ENCODE data around the gene XPC.

The XPC gene

DNA sequence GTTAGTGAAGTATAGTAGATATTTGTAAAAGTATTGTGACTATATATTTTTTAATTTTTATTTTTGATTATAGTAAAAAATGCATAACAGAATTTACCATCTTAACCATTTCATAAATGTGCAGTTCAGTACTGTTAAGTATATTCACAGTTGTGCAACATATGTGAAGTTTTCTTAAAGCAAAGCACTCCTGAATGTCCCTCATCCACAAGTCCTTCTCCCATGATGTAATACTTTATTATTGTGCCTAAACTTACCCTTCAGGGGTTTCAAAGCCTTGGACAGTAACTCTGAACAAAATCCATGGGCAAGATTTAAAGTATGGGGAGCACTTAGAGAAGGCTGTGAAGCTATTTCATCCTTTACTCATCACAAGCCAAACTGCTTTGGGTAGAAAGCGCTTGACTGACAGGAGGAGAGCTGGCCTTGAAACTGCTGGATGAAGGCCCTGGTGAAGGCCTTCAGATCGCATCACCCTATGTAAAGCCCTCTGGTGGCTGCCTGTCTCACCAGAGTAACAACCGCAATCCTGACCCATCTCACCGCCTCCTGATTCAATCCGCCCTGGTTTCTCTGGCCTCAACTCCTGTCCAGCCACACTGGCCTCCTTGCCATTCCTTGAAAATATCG, 28.3 kb upstream of the XPC start:
- no peak for DNase-seq (ENCODE audit: low spot score)

DNA sequence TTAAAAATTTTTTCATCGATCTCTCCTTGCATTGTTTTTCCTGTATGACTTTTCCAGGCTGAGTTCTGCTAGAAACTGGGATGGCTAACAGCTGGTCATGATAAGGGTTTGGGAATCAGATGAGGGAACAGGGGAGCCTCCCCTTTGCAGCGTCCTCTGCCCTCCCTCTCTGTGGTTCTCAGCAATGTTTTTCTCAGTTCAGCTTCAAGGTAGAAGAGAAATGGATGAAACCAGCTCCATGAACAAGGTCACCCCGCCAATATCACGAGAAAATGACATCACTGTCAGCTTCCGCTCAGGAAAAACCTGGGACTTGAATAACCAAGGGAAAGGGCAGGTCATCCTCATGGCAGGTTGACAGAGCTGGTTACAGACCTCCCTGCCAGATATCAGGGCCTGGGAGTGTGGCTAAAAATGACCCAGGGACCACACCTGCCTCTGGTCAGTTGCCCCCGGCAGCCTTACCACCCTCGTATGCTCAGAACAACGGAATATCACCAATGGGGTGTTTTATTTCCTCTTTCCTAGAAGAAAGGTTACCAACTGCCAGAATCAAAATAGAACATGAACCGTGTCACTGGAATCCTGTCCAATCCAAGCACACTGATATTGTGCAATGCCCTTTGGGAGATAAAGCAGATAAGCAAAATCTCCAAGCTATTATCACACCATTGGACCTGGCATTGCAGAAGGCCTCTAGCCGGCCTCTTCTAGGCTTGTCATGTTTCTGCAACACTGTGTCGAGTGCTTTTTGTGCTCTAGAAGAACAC, 26.3 kb upstream of the XPC start:
- DNase-seq (ENCODE audit: low spot score), result no peak

DNA sequence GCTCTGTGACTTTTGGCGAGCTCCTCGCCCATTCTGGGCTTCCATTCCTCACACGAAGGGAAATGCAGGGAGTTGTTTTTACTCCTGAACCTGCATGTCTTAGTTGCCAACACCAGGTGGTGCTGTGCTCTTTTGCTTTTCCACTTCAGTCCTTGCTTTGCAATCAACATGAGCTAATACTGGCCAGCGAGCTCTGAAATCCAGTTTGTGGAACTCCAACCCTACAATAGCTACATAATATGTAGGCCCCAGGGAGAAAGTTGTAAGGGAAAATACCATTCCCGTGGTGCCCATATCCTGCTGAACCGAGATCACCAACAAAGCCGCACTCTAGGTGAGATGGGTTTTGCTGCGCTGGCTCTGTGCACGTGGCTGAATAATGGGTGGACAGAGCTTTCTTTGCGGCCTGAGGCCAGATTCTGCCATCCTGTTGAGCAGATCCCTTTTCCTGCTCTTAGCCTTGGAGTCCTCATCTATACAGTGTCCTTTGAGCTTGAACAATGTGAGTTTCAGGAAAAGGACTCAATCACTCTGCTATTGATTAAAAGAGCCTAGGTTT, 25.2 kb upstream of the XPC start:
- peak; percentile 69 for DNase-seq (ENCODE audit: low spot score)

DNA sequence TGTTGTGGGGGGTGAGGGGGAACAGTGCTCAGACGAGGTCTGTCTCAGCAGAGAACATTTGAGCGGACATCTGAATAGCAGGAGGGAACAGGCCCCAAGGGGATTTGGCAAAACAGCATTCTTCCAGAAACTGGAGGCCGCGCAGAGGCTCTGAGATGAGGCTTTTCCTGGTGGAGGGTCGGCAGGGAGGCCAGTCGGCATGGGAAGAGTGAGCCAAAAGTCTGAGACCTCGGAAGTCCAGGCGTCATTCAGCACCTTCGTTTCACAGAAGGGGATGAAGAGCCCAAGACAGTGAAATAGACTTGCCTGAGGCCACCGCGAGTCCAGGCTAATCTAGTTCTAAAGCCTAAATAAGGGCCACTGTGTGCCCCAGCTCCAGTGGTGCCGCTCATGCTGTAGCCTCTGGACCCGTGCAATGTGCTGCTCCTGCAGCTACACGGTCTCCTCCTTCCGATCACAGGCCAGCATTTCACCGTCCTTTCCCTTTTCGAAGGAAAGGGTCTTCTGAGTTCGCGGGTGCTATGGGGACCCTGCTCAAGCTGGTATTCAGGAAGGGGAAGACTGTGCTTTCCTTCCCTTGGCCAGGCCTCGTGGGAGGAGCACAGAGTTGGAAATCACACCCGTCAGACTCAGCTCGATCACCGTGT, 24.6 kb upstream of the XPC start:
- DNase-seq (ENCODE audit: low spot score), result no peak

DNA sequence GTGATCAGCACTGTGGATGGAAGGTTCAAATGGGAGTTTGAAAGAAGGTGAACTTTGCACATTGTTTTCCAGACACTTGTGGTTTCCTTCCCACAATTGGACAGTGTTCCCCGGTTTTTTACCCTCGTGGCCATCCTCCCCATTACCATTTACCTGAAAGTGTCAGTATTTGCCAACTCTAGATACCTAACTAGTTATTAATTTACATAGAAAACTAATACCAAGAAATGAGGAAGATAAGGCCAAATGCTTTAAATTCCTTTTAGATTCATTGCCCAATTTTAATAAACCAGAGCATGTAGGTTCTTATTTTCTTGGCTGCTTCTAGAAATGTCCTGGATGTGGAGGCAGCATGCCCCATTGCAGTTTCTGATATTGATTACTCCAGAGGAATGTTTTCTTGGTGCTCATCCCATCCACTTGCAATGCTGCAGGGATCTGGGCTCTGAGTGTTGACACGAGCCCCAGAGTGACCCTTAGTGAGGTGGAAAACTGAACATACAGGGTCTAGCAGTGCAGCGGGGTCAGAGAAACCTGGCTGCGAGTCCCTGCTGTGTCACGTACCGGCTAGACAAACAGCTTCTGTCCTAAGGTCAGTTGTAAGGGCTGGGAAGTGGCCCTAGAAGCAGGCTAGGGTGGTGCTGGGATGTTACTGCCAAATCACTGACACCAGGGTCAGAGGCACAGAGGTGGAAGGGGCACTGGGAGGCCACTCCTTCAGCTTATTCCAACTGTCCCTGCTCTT, 23.7 kb upstream of the XPC start:
- no peak for DNase-seq (ENCODE audit: low spot score)

DNA sequence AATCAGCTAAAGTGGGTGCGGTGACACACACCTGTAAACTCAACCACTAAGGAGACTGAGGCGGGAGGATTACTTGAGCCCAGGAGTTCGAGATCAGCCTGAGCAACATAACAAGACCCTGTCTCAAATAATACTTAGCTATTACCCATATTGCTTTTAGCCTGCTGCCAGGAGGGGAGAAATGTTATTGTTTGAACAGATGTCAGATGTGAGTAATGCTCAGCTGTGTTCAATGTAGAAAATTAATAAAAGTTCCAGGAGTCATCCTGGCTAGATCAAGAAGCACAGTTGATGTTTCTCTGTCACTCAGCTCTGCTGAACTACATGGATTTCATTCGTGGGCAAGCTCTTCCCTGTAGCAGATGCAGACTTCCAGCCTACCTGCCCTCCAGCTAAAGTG, 22.4 kb upstream of the XPC start:
- DNase-seq (ENCODE audit: low spot score), result no peak

DNA sequence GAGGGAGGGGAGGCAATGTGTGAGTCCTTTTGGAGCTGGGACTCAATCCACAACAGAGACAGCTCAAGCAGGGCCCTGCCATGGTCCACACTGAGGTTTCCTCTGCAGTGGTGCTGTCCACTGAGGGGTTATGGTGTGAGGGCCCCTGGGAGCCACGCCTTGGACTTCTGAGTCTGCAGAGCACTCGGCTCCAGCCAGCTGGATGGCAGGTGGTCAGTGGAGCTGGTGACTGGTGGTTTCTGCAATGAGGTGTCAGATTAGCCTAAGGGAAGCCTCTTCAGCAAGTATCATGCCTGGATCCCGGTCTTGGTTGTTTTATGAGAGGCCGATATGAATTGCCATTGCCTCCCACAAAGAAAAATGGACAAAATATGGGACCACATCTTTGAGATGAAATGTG, 21.9 kb upstream of the XPC start:
- no peak for DNase-seq (ENCODE audit: low spot score)

DNA sequence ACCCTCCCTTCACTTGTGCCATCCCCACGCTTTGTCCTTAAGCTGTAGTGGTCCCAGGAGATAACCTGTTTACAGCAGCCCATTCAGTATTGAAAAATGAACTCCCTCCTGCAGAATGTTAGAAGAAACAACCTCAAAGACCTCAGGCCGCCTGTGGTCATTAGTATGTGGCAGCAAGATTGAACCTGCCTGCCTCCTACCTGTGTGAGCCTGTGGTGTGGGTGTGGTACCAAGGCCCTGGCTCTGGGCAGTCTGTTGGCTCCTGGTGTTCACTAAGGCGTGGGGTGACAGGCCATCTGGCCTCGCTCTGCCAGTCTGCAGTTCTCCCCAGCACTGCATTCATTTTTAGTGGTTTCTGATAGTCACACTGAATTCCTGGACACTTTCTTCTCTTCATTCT, 21.2 kb upstream of the XPC start:
- no peak for DNase-seq (ENCODE audit: low spot score)

DNA sequence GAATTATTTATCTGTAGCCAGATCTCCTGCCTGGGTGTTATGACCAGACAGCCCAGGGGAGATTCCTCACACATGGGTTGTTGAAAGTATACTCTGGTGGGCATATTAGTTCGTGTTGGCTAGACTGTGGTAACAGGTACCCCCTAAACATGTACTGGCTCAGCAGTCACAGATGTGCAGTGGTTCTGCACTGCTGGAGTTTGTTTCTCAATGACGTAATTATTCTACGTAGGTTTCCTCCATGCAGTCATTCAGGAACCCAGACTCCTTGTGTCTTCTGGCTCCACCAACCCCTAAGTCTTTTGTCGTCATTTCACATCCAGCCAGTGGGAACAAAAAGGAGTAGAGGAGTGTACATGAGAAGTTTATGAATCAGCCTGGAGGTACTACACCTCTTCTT, 16.5 kb upstream of the XPC start:
- DNase-seq (ENCODE audit: low spot score), result no peak

DNA sequence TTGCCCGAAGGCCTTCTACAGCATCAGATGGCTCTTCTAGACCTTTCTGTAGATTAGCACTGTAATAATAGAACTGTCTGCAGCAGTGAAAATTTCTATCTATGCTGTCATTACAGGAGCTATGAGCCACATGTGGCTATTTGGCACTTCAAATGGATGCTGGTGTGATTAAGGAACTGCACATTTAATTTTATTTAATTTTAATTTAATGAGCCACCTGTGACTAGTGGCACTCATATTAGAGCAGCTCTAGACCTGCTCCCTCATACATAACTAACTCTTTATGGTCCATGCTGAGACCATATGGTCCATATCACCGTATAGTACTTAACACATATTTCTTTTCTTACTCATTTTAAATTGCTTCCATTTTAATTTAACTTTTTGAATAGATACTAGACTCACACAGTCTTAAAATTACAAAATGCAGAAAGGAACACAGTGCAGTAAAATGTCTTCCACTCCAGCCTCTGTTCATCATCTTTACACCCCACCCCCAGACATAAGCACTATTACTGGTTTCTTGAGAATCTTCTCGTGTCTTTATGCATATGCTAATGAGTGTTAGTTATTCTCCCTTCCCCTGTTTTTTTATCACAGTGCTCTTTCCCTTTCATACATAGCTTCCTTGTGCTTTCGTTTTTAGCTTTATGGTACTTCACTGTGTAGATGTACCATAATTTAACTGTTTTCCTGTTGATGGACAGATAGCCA, 9.8 kb upstream of the XPC start:
- no peak for DNase-seq (ENCODE audit: low spot score)

DNA sequence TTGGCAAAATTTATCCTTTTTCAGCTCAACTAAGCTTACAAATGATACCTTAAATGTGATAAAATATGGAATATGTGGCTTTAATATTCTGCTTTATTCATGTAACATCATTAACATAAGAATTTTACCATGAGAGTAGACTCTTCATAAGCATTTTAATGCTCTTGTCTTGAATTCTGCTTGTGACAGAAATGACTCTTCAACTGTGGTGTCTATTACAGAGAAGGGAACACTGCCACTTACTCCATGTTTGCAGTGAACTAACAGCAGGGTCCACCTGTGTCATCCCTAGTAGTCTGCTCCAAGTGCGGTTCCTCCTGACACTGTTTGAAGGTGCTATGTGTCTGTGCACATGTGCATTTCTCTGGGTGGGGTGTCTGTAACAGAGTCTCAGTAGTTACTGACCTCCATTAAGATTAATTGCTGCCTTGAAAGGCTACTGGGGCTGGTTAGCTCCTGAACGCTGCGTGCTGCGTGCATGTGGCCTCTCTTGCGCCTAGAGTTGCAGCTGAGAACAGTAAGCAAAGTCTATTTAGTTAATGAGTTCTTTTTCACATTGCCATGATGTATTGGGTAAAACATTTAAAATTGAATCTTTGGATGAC, 8.6 kb upstream of the XPC start:
- no peak for DNase-seq (ENCODE audit: low spot score)

DNA sequence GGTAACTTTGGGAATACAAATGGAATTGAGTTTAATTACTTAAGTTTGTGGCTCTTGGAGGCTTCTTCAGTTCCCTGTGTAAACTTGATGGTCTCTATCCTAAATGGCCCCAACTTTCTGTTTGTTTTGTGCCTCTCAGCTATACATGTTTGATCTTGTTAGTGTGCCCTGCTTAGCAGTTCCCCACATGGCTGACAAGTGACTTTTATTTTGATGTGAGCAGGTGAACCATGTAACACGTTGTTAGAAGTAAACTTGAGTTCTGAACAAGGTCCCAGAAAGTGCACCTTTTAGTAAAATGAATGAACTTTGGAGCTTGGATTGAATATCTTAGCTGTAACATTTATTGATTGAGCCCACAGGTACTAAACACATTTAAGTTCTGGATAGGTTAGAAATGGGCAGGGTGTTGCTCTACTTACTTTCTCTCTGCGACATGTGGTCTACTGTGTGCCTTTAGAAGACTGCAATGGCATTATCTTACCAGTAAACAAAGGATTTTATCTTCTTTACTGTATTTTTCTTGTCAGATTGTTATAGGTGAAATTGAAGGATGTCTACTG, 4.7 kb upstream of the XPC start:
- no peak for DNase-seq (ENCODE audit: low spot score)

DNA sequence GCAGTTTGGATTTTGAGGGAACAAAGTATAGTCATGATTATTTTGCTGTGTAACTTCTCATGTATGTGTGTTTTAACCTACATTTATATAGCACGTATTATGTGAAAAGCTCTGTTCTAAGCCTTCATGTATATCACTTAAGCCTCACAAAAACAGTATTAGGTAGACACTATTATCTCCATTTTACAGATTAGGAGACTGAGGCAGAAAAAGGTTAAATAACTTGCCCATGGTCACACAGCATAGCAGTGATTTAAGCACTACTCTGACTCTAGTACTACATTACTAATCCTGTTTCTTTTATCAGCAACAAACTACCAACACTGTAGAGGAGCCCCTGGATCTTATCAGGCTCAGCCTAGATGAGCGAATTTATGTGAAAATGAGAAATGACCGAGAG, 2.9 kb upstream of the XPC start:
- DNase-seq (ENCODE audit: low spot score), result no peak

DNA sequence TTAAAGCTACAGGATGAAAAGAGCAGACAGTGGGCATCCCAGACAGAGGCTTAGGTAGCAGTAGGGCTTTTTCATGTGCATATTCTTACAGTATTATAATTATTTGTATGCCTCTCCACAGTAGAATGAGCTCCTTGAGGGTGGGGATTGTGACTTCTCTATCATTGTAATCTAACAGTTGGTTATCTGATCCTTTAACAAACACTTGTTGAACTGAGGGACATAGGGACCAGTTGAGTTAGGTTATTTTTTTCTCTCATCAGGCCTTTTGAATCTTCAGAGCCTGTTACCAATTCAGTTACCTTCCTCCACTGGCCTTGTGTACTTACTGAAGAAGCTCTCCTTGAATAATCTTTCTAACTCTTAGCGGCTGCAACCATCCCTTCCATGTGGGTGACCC, 1.4 kb upstream of the XPC start:
- no peak for DNase-seq (ENCODE audit: low spot score)

DNA sequence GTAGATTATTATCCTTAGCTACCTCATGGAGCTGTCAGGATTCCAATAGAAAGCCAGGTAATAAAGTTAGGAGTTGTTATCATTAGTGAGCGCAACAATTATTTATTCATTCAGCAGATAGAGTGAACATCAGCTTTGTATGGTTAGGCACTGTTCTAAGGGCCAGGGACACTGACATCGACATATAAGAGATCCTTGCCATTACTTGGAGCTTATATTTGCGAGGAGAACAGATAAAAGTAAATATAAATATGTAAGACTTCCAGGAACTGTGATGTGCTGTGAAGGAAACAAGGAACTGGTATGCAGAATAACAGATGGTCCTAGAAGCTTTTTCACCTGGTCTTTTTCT, 689 bp upstream of the XPC start:
- DNase-seq (ENCODE audit: low spot score), result no peak

DNA sequence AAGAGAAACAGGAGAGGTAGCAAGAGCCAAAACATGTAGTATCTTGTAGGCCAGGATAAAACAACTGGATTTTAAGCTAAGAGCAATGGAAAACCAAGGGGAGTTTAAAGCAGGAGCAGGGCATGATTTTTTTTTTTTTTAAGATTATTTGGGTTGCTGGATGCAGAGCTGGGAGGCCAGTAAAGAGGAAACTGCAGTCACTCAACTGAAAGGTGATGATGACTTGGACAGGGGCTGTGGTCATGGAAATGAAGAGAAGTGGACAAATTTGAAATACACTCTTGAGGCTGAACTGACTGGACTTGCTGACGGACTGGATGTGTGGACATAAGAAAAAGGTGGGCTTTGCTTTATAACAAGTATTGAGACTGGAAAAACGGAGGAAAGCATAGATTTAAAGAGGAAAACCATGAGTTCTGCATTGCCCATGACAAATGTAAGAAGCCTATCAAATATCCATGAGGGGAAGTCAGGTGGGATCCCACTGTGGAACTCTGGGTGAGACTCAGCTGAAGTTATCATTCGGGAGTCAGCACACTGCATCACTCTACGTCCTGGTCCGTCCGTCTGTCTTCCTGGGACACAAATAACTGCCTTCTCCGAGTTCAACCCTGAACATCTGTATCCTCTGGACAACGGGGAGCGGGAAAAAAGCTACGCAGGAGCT, 688 bp downstream of the XPC start:
- no peak for DNase-seq (ENCODE audit: low spot score)

DNA sequence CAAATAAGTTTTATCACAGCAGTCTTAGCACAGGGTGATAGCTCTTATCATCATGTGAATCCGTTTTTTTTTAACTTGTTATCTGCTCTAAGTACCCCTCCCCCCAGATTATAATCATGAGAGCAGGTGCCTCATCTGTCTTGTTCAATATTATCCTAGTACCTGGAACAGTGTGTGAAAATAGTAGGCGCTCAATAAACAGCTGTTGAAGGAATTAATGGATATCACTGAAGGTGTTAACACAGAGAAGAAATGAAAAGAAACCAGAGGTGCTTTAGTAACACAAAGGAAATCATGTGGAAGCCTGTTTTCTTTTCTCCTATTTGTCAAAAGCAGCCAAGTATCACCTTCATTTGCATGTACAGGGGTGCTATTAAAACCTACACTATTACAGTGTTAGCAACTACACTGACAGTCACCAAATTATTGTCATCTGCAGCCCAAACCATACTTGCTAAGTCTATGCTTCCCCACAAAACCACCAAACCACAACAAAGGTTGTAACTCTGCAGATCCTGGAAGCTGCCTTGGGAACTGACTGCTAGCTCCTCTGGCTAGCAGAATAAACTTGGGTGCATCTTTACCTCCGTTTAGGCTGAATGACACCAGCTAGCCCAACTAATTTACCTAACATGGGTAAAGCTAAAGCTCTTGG, 2.9 kb downstream of the XPC start:
- DNase-seq (ENCODE audit: low spot score), result no peak

DNA sequence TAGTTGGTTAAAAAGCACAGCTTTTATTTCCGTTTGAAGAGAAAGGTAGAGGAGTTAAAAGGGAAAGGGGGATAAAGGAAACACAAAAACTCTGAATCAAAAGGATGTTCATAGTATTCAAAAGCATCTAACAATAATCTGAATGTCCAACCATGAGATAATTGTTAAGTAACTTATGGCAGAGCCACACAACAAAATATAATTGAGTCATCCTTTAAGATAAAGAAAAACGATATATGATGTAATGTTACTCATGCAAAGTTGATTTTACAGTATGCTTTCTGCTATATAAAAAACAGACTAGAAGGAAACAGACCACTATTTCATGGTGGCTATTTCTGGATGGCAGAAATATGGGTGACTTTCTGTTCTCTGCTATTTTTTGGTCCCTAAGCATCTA, 3.9 kb downstream of the XPC start:
- DNase-seq (ENCODE audit: low spot score), result no peak

DNA sequence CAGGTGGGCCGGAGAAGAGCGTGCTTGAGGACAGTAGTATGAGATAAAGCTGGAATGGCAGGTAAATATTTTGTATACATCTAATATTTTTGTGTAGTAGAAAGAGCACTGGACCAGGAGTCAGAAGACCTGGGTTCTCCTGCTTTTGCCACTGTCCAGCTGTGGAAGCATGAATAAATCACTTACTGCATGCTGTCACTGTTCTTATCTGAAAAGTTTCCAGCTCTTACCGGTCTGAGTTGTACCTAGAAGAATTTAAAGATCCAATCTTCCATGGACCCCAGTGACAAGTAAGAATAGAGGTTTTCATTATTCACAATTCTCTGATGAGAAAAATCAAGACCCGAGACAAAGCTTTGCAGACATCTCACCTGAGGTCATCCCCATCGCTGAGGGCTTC, 5.9 kb downstream of the XPC start:
- no peak for DNase-seq (ENCODE audit: low spot score)

DNA sequence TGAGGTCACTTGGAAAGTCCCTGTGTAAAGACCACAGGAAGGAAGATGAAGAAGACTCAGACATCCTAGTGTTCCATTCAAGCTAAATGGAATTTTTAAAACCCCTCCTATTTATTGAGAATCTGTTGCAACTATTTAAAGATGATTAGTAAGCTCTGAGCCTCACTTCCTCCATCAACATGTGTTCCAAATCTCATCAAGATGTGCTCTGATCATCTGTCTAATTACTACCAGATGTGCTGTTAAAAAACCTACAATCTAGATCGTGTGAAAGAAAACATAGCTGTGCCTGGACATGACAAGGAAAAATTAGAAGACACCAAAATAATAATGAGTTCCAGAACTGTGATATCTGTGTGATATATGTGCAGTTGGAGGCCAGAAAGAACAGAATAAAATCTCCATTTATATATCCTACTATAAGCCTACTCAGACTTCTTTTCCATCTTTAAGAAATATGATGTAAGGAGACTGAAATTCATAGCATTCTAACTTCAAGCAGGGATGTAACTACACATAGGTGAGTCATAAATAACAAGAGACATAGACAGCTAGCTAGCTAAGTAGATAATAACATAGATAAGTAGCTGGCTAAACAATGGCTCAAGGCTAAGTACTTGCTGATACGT, 7.8 kb downstream of the XPC start:
- DNase-seq (ENCODE audit: low spot score), result no peak
